Gastroesophageal sphincter (tissue), 4 donors: Measurements from ENCODE around the gene GPR61. TPM values are rescaled to one million over a fixed set of nuclear protein-coding genes. Genes with fewer than 3 reads are reported as not detected.

Experiments used
- ATAC-seq: fragments of 150-250 bp; one replicate; pipeline ENCODE4 v1.9.1; 2016; ENCODE audit warnings: mild to moderate bottlenecking, moderate library complexity
- H3K27ac ChIP-seq, 4 donors: fragments of 200-600 bp; sonication (generic) in 3 of 4; 1 replicate in 3 of 4; 2 replicates in 1 of 4; pipeline ENCODE4 v1.5.1; 2016 to 2019
- H3K27me3 ChIP-seq: fragments of 200-600 bp; sonication (generic); one replicate; pipeline ENCODE4 v1.5.1; 2019
- H3K36me3 ChIP-seq, 2 donors: fragments of 200-600 bp; sonication (generic); one replicate each; pipeline ENCODE4 v1.5.1; 2019; ENCODE audit warnings: control low read depth in 1 of 2
- H3K4me1 ChIP-seq, 3 donors: fragments of 200-600 bp; sonication (generic); 1 replicate in 2 of 3; 2 replicates in 1 of 3; pipeline ENCODE4 v1.5.1; 2016 to 2019; ENCODE audit warnings: control low read depth in 2 of 3
- H3K4me3 ChIP-seq, 2 donors: fragments of 200-600 bp; sonication (generic); one replicate each; pipeline ENCODE4 v1.5.1; 2019; ENCODE audit warnings: mild to moderate bottlenecking in 1 of 2, moderate library complexity in 1 of 2
- H3K9me3 ChIP-seq, 3 donors: fragments of 200-600 bp; sonication (generic); one replicate each; pipeline ENCODE4 v1.5.1; 2017 to 2019; ENCODE audit warnings: control low read depth in 2 of 3
- EP300 ChIP-seq: sonication (generic); formaldehyde crosslinking; IDR thresholded peaks from one replicate; pipeline ENCODE4 v1.6.1; 2017; ENCODE audit warnings: antibody characterized with exemption, mild to moderate bottlenecking
- POLR2A ChIP-seq, 2 donors: fragments of 450-650 bp; IDR thresholded peaks; one replicate each; pipeline ENCODE4 v1.6.1; 2017; ENCODE audit warnings: antibody characterized with exemption in 2 of 2, mild to moderate bottlenecking in 2 of 2, moderate library complexity in 1 of 2
- POLR2AphosphoS5 ChIP-seq: sonication (generic); formaldehyde crosslinking; IDR thresholded peaks from one replicate; pipeline ENCODE4 v1.6.1; 2017; ENCODE audit warnings: antibody characterized with exemption
- WGBS, 2 donors: methylation state at CpG; one replicate each; pipeline ENCODE4 v1.1.5; 2018; ENCODE audit warnings: low coverage in 1 of 2; 5-methylcytosine and 5-hydroxymethylcytosine counted together
- total RNA-seq, 4 donors: library from RNA; depleted of rRNA; stranded (reverse); fragments of >200 nt; gene quantifications; one replicate each; pipeline ENCODE4 v1.1.0, GENCODE V29; 2016
- TF ChIP-seq, protein P1 (sequence below), 4 experiments: fragments of 200-600 bp in 2 of 4; fragments of 450-650 bp in 2 of 4; sonication (generic) in 1 of 4; IDR thresholded peaks; one replicate each; pipeline ENCODE4 v1.5.1; 2017 to 2019; ENCODE audit warnings: antibody characterized with exemption in 4 of 4, mild to moderate bottlenecking in 2 of 4, moderate library complexity in 2 of 4

Gene GPR61
- total RNA-seq, 4 donors from 2014 or later: not detected

DNA sequence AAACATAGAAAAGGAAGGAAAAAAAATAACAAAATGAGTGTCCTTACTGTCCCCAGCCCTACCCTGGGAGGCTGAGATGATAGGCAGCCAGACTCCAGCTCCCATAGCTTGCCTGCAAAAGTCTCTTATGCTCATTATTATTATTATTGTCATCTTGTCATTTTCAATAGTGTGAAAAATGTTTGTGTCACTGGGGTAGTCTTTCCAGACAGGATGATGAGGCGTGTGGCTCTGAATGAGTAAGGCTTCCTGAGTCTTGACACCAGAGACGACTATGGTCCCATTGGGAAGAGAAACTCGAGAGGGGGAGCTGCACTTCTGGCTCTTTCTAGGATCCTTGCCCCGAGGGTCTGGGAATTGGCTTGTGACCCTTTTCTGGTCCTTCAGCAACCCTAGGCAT is 46.9 kb upstream of the GPR61 start:
- TF ChIP-seq POLR2AphosphoS5 (no peak), POLR2A (IDR thresholded peaks at IDR 0.05) (no peak), EP300 (no peak)
- TF ChIP-seq, protein P1, sequence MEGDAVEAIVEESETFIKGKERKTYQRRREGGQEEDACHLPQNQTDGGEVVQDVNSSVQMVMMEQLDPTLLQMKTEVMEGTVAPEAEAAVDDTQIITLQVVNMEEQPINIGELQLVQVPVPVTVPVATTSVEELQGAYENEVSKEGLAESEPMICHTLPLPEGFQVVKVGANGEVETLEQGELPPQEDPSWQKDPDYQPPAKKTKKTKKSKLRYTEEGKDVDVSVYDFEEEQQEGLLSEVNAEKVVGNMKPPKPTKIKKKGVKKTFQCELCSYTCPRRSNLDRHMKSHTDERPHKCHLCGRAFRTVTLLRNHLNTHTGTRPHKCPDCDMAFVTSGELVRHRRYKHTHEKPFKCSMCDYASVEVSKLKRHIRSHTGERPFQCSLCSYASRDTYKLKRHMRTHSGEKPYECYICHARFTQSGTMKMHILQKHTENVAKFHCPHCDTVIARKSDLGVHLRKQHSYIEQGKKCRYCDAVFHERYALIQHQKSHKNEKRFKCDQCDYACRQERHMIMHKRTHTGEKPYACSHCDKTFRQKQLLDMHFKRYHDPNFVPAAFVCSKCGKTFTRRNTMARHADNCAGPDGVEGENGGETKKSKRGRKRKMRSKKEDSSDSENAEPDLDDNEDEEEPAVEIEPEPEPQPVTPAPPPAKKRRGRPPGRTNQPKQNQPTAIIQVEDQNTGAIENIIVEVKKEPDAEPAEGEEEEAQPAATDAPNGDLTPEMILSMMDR (IDR thresholded peaks at IDR 0.05): no peak
- WGBS, 2 donors: 50 to 67% methylated on average over 2 to 3 of the region's 4 CpGs
- Histone ChIP-seq H3K9me3 (no peaks in the 10 kb centered on the region), H3K4me3 (no peak overlapping the region), H3K4me1 (peaks cover 0 to 49% (median 20%) of the 10 kb centered on the region in 3 donors), H3K27ac (peak overlapping the region in 3 of 4 donors; percentile 85 to 89 (median 86)), H3K36me3 (peaks cover 0 to 53% of the 10 kb centered on the region in 2 donors), H3K27me3 (no peaks in the 10 kb centered on the region)
- no peak for ATAC-seq

DNA sequence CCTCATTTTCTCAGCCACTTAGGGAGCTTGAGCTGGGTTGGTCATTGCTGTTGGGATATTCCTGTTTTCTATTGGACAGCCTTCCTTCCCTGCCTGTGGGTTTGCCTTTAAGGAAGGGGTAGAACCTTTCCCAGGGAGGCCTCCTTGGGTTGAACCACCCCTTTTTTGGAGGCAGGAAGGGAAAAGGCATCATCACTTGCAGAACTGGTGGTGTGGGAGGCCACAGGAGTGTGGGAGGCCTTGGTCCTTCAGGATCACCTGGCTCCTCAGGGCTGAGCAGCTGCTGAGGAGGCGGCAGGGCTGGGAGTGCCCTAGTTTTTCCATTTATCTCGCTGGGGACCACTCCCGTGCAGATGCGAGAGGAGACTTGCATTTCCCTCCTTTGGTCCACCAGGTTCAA is 46.4 kb upstream of the GPR61 start:
- Histone ChIP-seq H3K4me1 (peaks cover 0 to 54% (median 20%) of the 10 kb centered on the region in 3 donors), H3K9me3 (no peaks in the 10 kb centered on the region), H3K4me3 (peak overlapping the region in 1 of 2 donors; percentile 89), H3K27ac (peak overlapping the region in 3 of 4 donors; percentile 85 to 89 (median 86)), H3K36me3 (peaks cover 0 to 53% of the 10 kb centered on the region in 2 donors), H3K27me3 (no peaks in the 10 kb centered on the region)
- ATAC-seq: no peak
- whole genome bisulfite sequencing, 2 donors: no CpG with 5 or more reads among the region's 4 CpGs
- TF ChIP-seq POLR2A (IDR thresholded peaks at IDR 0.05) (no peak), EP300 (no peak), POLR2AphosphoS5 (no peak)
- TF ChIP-seq, protein P1 (IDR thresholded peaks at IDR 0.05): no peak

DNA sequence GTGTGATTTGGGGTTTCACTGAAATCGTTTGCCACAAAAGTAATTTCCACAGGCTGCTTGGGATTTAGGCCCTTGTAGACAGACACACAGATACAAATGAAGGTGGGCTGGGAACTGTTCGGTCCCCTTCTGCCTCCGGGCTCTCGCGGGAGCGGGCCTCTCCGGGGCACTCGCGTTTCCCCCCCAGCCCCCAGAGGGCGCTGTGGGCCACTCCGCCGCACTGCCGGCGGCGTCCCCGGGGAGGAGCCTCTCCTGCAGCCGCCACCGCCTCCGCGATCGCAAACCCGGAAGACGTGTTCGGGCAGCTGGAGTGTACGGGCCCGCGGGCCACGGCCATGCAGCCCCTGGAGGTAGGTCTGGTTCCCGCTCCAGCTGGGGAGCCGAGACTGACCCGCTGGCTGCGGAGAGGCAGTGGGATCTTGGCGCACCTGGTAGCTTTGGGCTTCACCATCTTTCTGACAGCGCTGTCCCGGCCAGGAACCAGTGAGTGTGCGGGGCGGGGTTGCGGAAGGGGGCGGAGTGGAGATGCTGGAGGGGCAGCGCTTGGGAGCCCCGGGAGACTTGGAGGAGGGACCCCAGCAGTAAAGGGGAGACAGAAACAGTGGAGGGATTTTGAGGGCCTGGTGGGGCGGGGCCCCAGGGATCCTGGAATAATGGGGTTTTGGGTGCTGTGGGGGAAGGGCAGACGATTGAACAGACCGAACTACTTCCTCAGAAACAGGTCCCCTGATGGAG is 45.7 kb upstream of the GPR61 start, which contains the start of gene CYB561D1:
CYB561D1 (plus strand) TSS at position 290 of the 735 bp plus-strand sequence; CDS start at position 336, 46 bp downstream.
- Histone ChIP-seq H3K27me3 (no peaks in the 10 kb centered on the region), H3K4me3 (peak within 1 kb of the TSS; percentile 39 to 89), H3K9me3 (no peaks in the 10 kb centered on the region), H3K36me3 (peaks cover 0 to 47% of the 10 kb centered on the region in 2 donors), H3K4me1 (peaks cover 0 to 61% (median 20%) of the 10 kb centered on the region in 3 donors), H3K27ac (peak within 1 kb of the TSS; percentile 10 to 89 (median 86))
- no peak for TF ChIP-seq EP300
- TF ChIP-seq POLR2AphosphoS5: peak; percentile 52
- TF ChIP-seq, protein P1 (IDR thresholded peaks at IDR 0.05): peak in 3 of 4 experiments; percentile 86 to 98 (median 87)
- TF ChIP-seq POLR2A (IDR thresholded peaks at IDR 0.05): peak; percentile 48 to 49
- peak; percentile 91 for ATAC-seq
- WGBS, 2 donors: 0% methylated on average over 1 to 2 of the region's 44 CpGs

DNA sequence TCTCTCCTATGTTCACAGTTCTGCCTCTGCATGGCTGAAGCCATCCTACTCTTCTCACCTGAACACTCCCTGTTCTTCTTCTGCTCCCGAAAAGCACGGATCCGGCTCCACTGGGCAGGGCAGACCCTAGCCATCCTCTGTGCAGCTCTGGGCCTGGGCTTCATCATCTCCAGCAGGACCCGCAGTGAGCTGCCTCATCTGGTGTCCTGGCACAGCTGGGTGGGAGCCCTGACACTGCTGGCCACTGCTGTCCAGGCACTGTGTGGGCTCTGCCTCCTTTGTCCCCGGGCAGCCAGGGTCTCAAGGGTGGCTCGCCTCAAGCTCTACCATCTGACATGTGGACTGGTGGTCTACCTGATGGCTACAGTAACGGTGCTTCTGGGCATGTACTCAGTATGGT is 43.9 kb upstream of the GPR61 start:
- Histone ChIP-seq H3K27ac (no peak overlapping the region), H3K36me3 (peaks cover 0 to 34% of the 10 kb centered on the region in 2 donors), H3K4me3 (no peak overlapping the region), H3K9me3 (no peaks in the 10 kb centered on the region), H3K4me1 (peaks cover 0 to 73% (median 28%) of the 10 kb centered on the region in 3 donors), H3K27me3 (no peaks in the 10 kb centered on the region)
- 80% methylated on average over 1 of the region's 7 CpGs; no CpG with 5 or more reads in 1 of the 2 donors for WGBS, 2 donors
- no peak for TF ChIP-seq EP300
- TF ChIP-seq POLR2A (IDR thresholded peaks at IDR 0.05): no peak
- TF ChIP-seq, protein P1 (IDR thresholded peaks at IDR 0.05): no peak
- no peak for TF ChIP-seq POLR2AphosphoS5
- ATAC-seq: no peak
